ENCODE measurements around the gene PACSIN1.
"Not testable (repeated sequence)": the region's sequence is repeated elsewhere in the genome, so short reads cannot be mapped to it uniquely, and the experiment has no call there.

Gene PACSIN1

GRCh38 chr6:34483781-34484180 is 17.9 kb downstream of the PACSIN1 start:
- not testable (repeated sequence) for H3K4me3 ChIP-seq

DNA sequence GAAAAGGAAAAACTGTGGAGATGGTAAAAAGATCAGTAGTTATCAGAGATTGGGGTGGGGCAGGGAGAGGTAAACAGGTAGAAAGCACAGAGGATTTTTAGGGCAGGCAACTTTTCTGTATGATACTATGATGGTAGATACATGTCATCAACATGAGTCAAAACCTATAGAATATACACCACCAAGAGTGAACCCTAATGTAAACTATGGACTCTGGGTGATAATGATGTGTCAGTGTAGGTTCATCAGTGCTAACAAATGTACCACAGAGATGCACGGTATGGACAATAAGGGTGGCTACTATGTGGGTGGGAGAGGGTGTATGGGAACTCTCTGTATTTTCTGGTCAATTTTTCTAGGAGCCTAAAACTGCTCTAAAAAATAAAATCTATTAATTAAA is 18.5 kb downstream of the PACSIN1 start:
- H3K4me3 ChIP-seq: no peak overlapping the region
- no peak overlapping the region for H3K27ac ChIP-seq

More at GRCh38 chr6:34483781-34484180, 17.9 kb downstream of the PACSIN1 start:
- H3K27ac ChIP-seq: not testable (repeated sequence)

- H3K4me3 ChIP-seq: no peak overlapping the region
- H3K27ac ChIP-seq: peak overlapping the region in 1 of 21 experiments; percentile 23
Observed at GRCh38 chr6:34484899-34485298, 19.0 kb downstream of the PACSIN1 start.

DNA sequence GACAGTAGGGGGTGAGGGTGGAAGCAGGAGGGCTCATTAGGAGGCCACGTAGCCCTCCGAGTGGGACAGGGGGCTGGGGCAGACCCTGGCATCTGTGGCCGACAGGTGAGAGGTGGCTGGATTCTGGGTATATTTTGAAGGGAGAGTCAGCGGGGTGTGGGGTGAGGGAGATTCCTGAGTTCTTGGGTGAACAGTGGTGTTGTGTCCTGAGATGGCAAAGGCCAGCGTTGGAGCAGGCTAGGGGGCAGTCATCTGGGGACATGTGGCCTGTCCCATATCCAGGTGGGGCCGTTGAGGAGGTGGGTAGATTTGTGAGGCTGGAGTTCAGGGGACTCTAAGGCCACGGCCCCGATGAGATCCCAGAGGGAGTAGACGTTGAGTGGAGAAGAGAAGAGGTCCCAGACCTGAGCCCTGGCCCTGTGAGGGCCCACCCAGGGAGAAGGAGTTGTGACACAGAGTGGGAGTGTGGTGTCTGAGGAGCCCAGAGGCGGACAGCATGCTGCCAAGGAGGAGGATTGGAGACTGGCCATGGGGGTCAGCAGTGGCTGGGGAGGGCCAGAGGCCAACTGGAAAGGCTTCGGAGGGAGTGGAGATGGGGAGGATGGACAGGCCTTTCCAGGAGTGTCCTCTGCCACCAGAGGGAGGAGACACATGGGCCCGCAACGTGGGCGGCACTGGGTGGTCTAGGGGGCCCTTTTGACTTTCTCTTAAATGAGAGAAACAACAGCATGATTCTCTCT is 19.6 kb downstream of the PACSIN1 start:
- Histone ChIP-seq H3K4me3 (no peak overlapping the region), H3K27ac (peak overlapping the region in 4 of 21 experiments; percentile 23 to 45 (median 36))

DNA sequence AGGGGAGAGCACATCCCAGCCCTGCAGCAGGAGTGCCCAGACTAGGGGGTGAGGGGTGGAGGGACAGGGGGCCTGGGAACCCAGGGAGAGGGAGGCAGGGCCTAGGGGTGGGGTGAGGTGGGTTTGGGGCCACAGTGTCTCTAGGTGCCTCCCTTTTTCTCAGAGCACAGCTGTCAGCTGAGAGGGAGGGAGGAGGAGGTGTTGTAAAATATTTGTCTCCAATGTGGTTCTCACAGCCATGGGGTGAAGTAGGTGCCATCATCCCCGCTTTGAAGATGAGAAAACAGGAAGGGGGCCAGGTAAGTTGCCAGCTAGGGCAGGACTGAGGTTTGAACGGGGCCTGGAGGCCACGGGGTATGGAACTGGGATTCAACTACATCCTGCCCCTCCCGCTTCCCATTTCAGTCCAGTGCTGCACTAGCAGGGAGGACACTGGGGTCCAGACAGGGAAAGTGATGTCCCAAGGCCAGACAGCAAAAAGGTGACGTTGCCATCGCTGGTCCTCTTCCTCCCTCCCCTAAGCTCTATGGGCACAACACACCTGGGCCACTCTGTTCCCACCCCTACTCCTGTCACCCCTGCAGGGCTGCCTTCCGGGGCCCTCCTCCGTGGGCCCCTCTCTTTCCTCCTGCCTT is 20.3 kb downstream of the PACSIN1 start:
- Histone ChIP-seq H3K4me3 (no peak overlapping the region), H3K27ac (peak overlapping the region in 1 of 21 experiments; percentile 42)

DNA sequence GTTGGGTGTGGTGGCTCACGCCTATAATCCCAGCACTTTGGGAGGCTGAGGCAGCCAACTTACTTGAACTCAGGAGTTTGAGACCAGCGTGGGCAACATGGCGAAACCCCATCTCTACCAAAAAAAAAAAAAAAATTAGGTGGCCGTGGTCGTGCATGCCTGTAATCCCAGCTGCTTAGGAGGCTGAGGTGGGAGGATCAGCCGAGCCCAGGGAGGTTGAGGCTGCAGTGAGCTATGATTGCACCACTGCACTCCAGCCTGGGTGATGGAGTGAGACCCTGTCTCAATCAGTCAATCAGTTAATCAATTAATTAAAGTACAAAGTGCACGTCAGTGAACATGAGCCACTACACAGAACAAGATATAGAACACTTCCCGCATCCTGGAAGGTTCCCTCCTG is 21.0 kb downstream of the PACSIN1 start:
- H3K4me3 ChIP-seq, H3K27ac ChIP-seq: not testable (repeated sequence)

GRCh38 chr6:34487536-34487935 is 21.7 kb downstream of the PACSIN1 start:
- Histone ChIP-seq H3K4me3 (no peak overlapping the region), H3K27ac (no peak overlapping the region)

DNA sequence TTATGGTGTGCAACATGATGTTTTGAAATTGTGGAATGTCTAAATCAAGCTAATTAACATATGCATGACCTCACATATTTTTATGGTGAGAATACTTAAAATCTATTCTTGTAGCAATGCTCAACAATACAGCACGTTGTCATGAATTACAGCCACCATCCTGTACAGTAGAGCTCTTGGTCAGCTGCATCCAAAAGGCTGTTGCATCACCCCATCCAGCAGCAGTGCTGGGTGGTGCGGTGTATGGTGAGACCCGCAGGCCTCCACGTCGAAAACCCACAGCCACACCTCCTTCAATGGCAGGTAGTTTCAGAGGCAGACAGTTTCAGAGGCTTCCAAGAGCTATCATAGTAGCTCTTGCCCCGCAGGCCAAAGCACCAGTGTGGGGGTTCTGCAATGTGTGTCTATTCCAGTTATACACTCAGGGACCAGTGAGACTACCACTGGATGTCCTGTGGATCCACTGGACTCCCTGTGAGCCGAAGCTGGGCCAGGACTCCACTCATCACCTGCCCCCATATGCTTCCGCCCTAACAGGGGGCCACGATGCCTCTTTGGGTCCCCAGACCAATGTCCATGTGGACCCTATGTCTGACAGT is 23.4 kb downstream of the PACSIN1 start:
- H3K27ac ChIP-seq: no peak overlapping the region
- no peak overlapping the region for H3K4me3 ChIP-seq

GRCh38 chr6:34490390-34491090 is 24.7 kb downstream of the PACSIN1 start:
- no peak overlapping the region for H3K4me3 ChIP-seq
- H3K27ac ChIP-seq: no peak overlapping the region

DNA sequence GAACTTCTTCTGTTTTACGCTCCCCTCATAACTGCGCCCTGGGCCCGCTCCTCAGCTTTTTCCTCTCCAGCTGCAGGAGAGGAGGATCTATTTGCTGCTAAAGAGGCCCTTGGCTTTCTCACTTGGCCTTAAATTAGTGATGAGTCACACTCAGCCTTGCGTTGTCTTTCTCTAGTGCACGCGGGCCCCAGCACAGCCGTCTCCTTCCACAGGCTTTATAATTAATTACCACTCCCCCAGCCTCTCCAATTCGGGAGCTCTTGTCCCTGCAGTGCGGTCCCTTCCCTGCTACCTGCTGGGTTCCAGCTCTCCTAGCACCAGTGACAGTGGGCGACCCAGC is 25.2 kb downstream of the PACSIN1 start:
- Histone ChIP-seq H3K4me3 (no peak overlapping the region), H3K27ac (no peak overlapping the region)

- Histone ChIP-seq H3K27ac (no peak overlapping the region), H3K4me3 (no peak overlapping the region)
Observed at GRCh38 chr6:34493344-34493743, 27.5 kb downstream of the PACSIN1 start.

DNA sequence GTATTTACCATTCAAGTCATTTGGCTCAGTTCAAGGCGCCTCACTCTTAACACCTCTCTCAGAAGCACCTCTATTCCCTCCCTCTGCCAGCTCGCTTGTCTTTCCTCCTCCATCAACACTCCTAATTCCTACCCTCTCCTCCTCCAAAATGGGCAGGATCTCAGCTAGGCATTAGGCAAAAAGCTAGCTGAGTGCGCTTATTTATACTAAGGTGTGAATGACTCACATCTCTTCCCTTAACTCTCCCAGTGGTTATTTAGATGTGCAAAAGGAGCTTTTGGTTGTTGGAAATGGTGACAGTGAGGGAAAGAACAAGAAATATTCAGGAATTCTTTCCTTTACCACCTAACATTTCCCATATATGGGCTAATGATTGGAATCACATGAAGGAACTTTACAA is 29.1 kb downstream of the PACSIN1 start:
- Histone ChIP-seq H3K4me3 (no peak overlapping the region), H3K27ac (no peak overlapping the region)

GRCh38 chr6:34496103-34496685 is 30.3 kb downstream of the PACSIN1 start:
- Histone ChIP-seq H3K27ac (no peak overlapping the region), H3K4me3 (no peak overlapping the region)

DNA sequence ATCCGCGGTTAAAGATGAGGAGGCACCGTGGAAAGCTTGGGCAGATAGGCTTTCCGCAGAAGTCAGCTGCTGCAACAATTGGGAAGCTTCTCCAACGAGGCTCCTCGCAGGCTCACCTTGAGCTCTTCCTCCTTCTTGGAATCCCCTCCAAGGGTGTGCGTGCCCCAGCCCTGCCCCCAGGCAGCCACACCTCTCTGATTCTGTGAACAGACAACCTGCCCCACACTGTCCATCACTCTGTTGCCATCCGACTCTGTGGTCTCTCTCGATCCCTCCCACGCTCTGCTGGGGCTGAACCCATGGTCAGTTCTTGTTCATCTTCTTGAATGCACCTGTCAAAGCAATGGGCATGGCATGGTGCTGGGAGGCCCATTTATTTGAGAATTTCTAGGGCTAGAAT is 31.5 kb downstream of the PACSIN1 start:
- Histone ChIP-seq H3K4me3 (no peak overlapping the region), H3K27ac (no peak overlapping the region)

GRCh38 chr6:34506718-34507117 is 40.8 kb downstream of the PACSIN1 start:
- H3K27ac ChIP-seq: no peak overlapping the region

GRCh38 chr6:34508425-34508824 is 42.5 kb downstream of the PACSIN1 start:
- Histone ChIP-seq H3K27ac (no peak overlapping the region), H3K4me3 (no peak overlapping the region)

More at GRCh38 chr6:34506718-34507117, 40.8 kb downstream of the PACSIN1 start:
- H3K4me3 ChIP-seq: no peak overlapping the region

DNA sequence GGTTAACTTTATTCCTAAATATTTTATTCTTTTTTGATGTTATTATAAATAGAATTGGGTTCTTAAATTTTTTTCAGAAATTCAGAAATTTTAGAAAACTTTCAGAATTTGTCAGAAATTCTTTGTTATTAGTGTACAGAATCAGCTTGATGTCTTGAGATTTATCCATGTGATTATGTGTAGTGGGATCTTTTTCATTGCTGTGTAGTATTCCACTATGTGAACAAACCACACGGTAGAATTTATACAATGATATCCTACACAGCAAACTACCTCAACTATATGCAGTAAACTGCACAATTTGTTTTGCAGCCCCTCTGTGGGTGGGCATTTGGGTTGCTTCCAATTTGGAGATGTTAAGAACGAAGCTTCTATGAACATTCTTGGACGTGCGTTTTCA is 43.9 kb downstream of the PACSIN1 start:
- Histone ChIP-seq H3K4me3 (no peak overlapping the region), H3K27ac (no peak overlapping the region)

DNA sequence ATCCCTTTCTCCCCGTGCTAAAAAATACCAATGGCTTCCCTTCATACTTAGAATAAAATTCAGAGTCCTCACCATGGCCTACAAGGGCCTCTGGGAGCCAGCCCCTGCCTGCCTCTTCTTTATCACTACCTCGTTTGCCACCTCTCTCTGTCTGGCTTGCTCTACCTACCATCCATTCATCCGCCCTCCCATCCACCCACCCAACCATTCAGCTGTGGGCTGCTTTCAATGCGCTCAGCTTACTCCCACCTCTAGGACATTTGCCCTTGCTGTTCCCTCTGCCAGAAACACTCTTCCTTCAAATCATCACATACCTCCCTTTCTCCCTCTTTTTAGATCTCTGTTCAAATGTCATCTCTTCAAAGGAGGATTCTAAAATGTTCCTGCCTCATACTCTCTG is 44.4 kb downstream of the PACSIN1 start:
- no peak overlapping the region for H3K4me3 ChIP-seq
- H3K27ac ChIP-seq: no peak overlapping the region

DNA sequence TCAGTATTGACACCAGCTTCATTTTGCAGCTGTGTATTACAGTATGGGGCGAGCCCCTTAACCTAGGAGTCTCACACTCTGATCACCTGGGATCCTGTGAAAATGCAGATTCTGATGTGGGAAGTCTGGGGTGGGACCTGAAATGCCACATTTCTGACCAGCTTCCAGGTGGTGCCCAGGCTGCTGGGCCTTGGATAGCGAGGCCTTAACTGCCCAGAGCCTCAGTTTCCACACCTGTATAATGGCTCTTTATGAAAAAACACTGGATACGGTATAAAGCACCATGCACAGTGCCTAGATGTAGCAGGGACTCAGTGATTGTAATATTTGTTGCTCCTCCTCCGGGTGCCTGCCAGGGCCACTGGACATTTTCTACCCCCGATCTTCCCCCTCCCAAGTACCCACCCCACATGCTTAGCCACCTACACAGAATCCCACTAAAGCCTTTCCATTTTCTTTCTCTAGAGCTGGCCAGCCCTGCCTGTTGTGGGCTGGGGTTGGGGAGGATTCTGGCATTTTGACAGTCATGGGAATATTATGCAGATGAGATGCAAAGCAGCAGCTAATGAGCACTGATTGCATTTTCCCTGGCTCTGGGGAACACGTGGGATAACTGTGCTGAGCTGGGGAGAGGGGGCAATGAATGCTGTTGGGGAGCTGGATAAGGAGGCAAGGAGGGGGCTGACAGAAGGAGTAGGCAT is 45.5 kb downstream of the PACSIN1 start:
- no peak overlapping the region for H3K4me3 ChIP-seq
- no peak overlapping the region for H3K27ac ChIP-seq

Data from skin epidermis (tissue), 12 donors.